Esophagus muscularis mucosa (tissue), 4 donors: Measurements from ENCODE around the gene IDI1. TPM values are rescaled to one million over a fixed set of nuclear protein-coding genes. Genes with fewer than 3 reads are reported as not detected.

Experiments
- DNase-seq: peaks from one replicate; pipeline ENCODE4 v3.0.0-alpha.2; 2017; ENCODE audit errors: extremely low spot score
- H3K27ac ChIP-seq, 4 donors: fragments of 200-600 bp; sonication (generic); replicated peaks in 1 of 4; 1 replicate in 3 of 4; 2 replicates in 1 of 4; pipeline ENCODE4 v1.5.1; 2016 to 2019; ENCODE audit warnings: mild to moderate bottlenecking in 1 of 4
- H3K27me3 ChIP-seq, 4 donors: fragments of 200-600 bp; sonication (generic); one replicate each; pipeline versions ENCODE4 v1.5.1 to v1.6.0; 2016 to 2019
- H3K36me3 ChIP-seq, 4 donors: fragments of 200-600 bp; sonication (generic); one replicate each; pipeline ENCODE4 v1.5.1; 2016 to 2019
- H3K4me1 ChIP-seq, 4 donors: fragments of 200-600 bp; sonication (generic); one replicate each; pipeline ENCODE4 v1.5.1; 2016 to 2019
- H3K4me3 ChIP-seq, 4 donors: fragments of 200-600 bp; sonication (generic); 1 replicate in 2 of 4; 2 replicates in 2 of 4; pipeline ENCODE4 v1.5.1; 2016 to 2019; ENCODE audit warnings: mild to moderate bottlenecking in 4 of 4, moderate library complexity in 1 of 4
- H3K9me3 ChIP-seq, 4 donors: fragments of 200-600 bp; sonication (generic); 1 replicate in 3 of 4; 2 replicates in 1 of 4; pipeline ENCODE4 v1.5.1; 2016 to 2019
- CTCF ChIP-seq, 3 experiments: fragments of 200-600 bp in 2 of 3; fragments of 450-650 bp in 1 of 3; sonication (generic) in 2 of 3; IDR thresholded peaks; one replicate each; pipeline ENCODE4 v1.5.1; 2017 to 2019; ENCODE audit warnings: antibody characterized with exemption in 3 of 3, mild to moderate bottlenecking in 2 of 3, moderate library complexity in 1 of 3
- EP300 ChIP-seq: sonication (generic); formaldehyde crosslinking; IDR thresholded peaks from one replicate; pipeline ENCODE4 v1.6.1; 2017; ENCODE audit warnings: antibody characterized with exemption
- POLR2A ChIP-seq: fragments of 450-650 bp; IDR thresholded peaks from one replicate; pipeline ENCODE4 v1.6.1; 2017; ENCODE audit warnings: antibody characterized with exemption, moderate library complexity, mild to moderate bottlenecking, low read depth
- POLR2AphosphoS5 ChIP-seq, 2 donors: sonication (generic); formaldehyde crosslinking; IDR thresholded peaks; one replicate each; pipeline ENCODE4 v1.6.1; 2017; ENCODE audit warnings: antibody characterized with exemption in 2 of 2
- WGBS: methylation state at CpG from one replicate; pipeline ENCODE4 v1.1.5; 2018; 5-methylcytosine and 5-hydroxymethylcytosine counted together
- intact Hi-C: fragments of 100-400 bp; cut with DNase I; formaldehyde crosslinking; loops from one replicate; pipeline ENCODE4 v1.15.1; 2023
- total RNA-seq, 4 donors: library from RNA; depleted of rRNA; stranded (reverse); fragments of >200 nt; gene quantifications; one replicate each; pipeline versions ENCODE4 v1.1.0 to v1.2.1, GENCODE V29; 2016

IDI1 gene
- total RNA-seq, 4 donors from 2014 or later: 16.8 to 33.3 (median 23.4) TPM

DNA sequence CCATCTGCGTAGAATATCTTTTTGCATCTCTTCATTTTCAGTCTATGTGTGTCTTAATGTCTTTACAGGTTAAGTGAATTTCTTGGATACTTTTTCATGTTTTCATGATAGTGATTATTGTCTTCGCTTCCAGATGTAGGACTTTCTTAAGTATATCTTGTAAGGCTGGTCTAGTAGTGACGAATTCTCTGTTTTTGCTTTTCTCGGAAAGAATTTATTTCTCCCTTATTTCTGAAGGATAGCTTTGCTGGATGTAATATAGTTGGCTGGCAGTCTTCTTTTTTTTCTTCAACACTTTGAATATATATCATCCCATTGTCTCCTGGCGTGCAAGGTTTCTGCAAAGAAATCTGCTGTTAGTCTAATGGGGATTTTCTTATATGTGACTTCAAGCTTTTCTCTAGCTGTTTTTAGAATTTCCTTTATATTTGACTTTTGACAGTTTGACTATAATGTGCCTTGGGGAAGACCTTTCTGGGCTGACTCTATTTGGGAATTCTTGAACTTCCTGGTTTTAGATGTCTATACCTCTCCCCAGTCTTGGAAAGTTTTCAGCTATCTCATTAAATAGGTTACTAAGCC lies 46.4 kb downstream of the IDI1 start:
- intact Hi-C loops: no loop called here
- TF ChIP-seq POLR2AphosphoS5 (IDR thresholded peaks at IDR 0.05): no peak
- no peak for TF ChIP-seq CTCF (IDR thresholded peaks at IDR 0.05)
- no peak for TF ChIP-seq EP300
- no peak for TF ChIP-seq POLR2A
- DNase-seq: no peak
- H3K9me3 ChIP-seq: peaks cover 0 to 15% (median 10%) of the 10 kb centered on the region in 4 donors
- WGBS: 98% methylated on average over 5 of the region's 5 CpGs
- no peak overlapping the region for H3K4me3 ChIP-seq
- peaks cover 88 to 100% (median 98%) of the 10 kb centered on the region in 4 donors for H3K36me3 ChIP-seq
- H3K27ac ChIP-seq: no peak overlapping the region
- H3K27me3 ChIP-seq: no peaks in the 10 kb centered on the region
- no peaks in the 10 kb centered on the region for H3K4me1 ChIP-seq

DNA sequence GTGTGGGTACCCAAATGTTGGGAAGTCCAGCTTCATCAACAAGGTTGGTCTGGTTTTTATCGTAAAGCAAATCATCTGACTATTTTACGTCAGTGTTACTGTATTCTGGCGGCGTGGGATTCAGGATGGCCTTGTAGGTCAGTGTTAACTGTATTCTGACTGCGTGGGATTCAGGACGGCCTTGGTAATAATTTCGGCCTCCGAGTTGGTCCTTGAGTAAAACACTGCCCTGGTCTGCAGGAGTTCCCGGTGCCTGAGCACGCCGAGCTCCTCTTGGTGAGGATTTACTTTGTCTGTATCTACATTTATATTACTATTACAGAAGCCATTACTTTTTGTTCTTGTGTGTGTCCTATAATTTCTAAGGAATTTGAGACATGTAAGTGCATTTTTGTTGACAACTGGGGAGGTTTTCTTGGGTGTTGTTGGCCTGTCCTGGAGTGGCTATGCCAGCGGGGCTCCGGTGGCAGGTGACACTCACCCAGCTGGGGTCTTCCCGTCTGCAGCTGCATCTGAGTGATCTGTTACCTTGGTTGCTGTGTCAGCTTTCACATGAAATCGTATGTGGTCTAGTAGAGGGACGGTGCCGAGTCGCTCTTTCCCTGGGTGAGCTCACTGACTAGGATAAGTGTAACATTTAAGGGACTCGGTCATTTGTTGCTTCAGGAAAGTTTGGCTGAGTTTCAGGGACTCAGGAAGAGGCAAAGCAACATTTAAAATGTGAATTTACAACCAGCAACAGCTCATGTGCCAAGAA lies 51.5 kb downstream of the IDI1 start:
- TF ChIP-seq POLR2AphosphoS5 (IDR thresholded peaks at IDR 0.05) (no peak), POLR2A (no peak), EP300 (no peak), CTCF (IDR thresholded peaks at IDR 0.05) (no peak)
- intact Hi-C loops: no loop called here
- H3K36me3 ChIP-seq: peaks cover 79 to 100% (median 90%) of the 10 kb centered on the region in 4 donors

DNA sequence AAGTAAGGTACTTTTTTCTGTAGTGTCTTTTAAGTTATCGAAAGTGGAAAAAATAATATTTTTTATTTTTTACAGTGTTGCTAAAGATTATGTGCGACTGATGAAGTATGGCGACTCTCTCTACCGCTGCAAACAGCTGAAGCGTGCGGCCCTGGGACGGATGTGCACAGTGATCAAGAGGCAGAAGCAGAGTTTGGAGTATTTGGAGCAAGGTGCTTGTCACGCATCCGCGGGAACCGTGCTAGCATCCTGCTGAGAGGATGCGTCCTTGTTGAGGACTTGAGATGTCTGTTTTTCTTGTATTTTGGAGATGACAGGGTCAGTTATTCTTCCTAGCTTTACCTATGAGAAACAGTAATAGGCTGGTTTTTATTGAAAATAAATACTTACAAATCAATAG lies 52.9 kb downstream of the IDI1 start:
- H3K27ac ChIP-seq: no peak overlapping the region
- DNase-seq: no peak
- peaks cover 67 to 86% (median 78%) of the 10 kb centered on the region in 4 donors for H3K36me3 ChIP-seq
- H3K4me1 ChIP-seq: peaks cover 0 to 1% (median under 1%) of the 10 kb centered on the region in 4 donors
- no peaks in the 10 kb centered on the region for H3K9me3 ChIP-seq
- TF ChIP-seq POLR2AphosphoS5 (IDR thresholded peaks at IDR 0.05) (no peak), CTCF (IDR thresholded peaks at IDR 0.05) (no peak), EP300 (no peak), POLR2A (no peak)
- H3K27me3 ChIP-seq: peaks cover 0 to 5% (median 0%) of the 10 kb centered on the region in 4 donors
- intact Hi-C loops: no loop called here
- WGBS: 95% methylated on average over 12 of the region's 12 CpGs
- no peak overlapping the region for H3K4me3 ChIP-seq

More for the DNA sequence above, 51.5 kb downstream of the IDI1 start:
- Histone ChIP-seq H3K27me3 (peaks cover 0 to 5% (median 0%) of the 10 kb centered on the region in 4 donors), H3K27ac (no peak overlapping the region), H3K4me3 (no peak overlapping the region), H3K9me3 (peaks cover 0 to 5% (median 3%) of the 10 kb centered on the region in 4 donors), H3K4me1 (no peaks in the 10 kb centered on the region)
- WGBS: 86% methylated on average over 19 of the region's 19 CpGs
- DNase-seq: no peak

- peaks cover 63 to 82% (median 73%) of the 10 kb centered on the region in 4 donors for H3K36me3 ChIP-seq
- no peaks in the 10 kb centered on the region for H3K9me3 ChIP-seq
- TF ChIP-seq CTCF (IDR thresholded peaks at IDR 0.05): no peak
- no peak for TF ChIP-seq POLR2AphosphoS5 (IDR thresholded peaks at IDR 0.05)
- no peak for TF ChIP-seq EP300
- TF ChIP-seq POLR2A: no peak
- intact Hi-C loops: no loop called here
- H3K27me3 ChIP-seq: peaks cover 0 to 5% (median 0%) of the 10 kb centered on the region in 4 donors
- 94% methylated on average over 7 of the region's 7 CpGs for WGBS
- H3K27ac ChIP-seq: no peak overlapping the region
- no peak for DNase-seq
- H3K4me3 ChIP-seq: no peak overlapping the region
- peaks cover 0 to 6% (median 3%) of the 10 kb centered on the region in 4 donors for H3K4me1 ChIP-seq
These were observed 53.4 kb downstream of the IDI1 start for GRCh38 chr10:995559-995926.
